Caco-2 (cell line): ENCODE data around the gene FNBP1. TPM values are rescaled to one million over a fixed set of nuclear protein-coding genes. Genes with fewer than 3 reads are reported as not detected.

Experiments
- BruUV-seq: library from RNA; stranded (reverse); fragments of 400-500 nt; replicated peaks from 2 replicates; lab custom pipeline; 2021; lab: Mats Ljungman, UMichigan
- CTCF ChIA-PET: fragments of 300-600 bp; sonication (Branson Sonifier 250); formaldehyde crosslinking; loops from one replicate; lab custom pipeline; 2022; ENCODE audit warnings: antibody characterized with exemption; lab: Charles Lee
- POLR2A ChIA-PET: fragments of 300-600 bp; sonication (Branson Sonifier 250); formaldehyde crosslinking; loops from one replicate; lab custom pipeline; 2022; ENCODE audit warnings: antibody characterized with exemption; lab: Charles Lee
- DNase-seq, 2 experiments: peaks; one replicate each; pipeline versions ENCODE4 v3.0.0 to v3.0.0-alpha.2; 2020 to 2022
- H3K27me3 ChIP-seq: replicated peaks from 2 replicates; pipeline ENCODE4 v1.6.0; 2011; ENCODE audit warnings: low read length; ENCODE audit not compliant: control insufficient read depth, insufficient read depth
- H3K36me3 ChIP-seq: 2 replicates; pipeline ENCODE4 v1.5.1; 2011; ENCODE audit warnings: low read length; ENCODE audit not compliant: control insufficient read depth, insufficient read depth
- H3K4me1 ChIP-seq: fragments of 250-450 bp; sonication (Bioruptor Pico); 2 replicates; pipeline ENCODE4 v1.5.1; 2020; ENCODE audit warnings: mild to moderate bottlenecking
- H3K4me3 ChIP-seq: 2 replicates; pipeline ENCODE4 v1.5.1; 2011; ENCODE audit warnings: low read depth, mild to moderate bottlenecking, control low read depth, low read length
- H3K9me3 ChIP-seq: fragments of 250-450 bp; sonication (Bioruptor Pico); 2 replicates; pipeline ENCODE4 v1.5.1; 2020; ENCODE audit warnings: mild to moderate bottlenecking, moderate library complexity
- H3K27ac Mint-ChIP-seq: one replicate; pipeline ENCODE4 v1.8.0; 2022; ENCODE audit warnings: mixed read lengths; ENCODE audit not compliant: unreplicated experiment
- H3K27me3 Mint-ChIP-seq: one replicate; pipeline ENCODE4 v1.8.0; 2022; ENCODE audit warnings: mixed read lengths; ENCODE audit not compliant: insufficient read depth, unreplicated experiment
- H3K36me3 Mint-ChIP-seq: one replicate; pipeline ENCODE4 v1.8.0; 2022; ENCODE audit warnings: mild to moderate bottlenecking, mixed read lengths; ENCODE audit not compliant: insufficient read depth, unreplicated experiment
- H3K4me1 Mint-ChIP-seq: one replicate; pipeline ENCODE4 v1.8.0; 2022; ENCODE audit warnings: low read depth, mixed read lengths; ENCODE audit not compliant: unreplicated experiment
- H3K4me3 Mint-ChIP-seq: one replicate; pipeline ENCODE4 v1.8.0; 2022; ENCODE audit warnings: mild to moderate bottlenecking, moderate library complexity, mixed read lengths; ENCODE audit not compliant: unreplicated experiment
- H3K9me3 Mint-ChIP-seq: one replicate; pipeline ENCODE4 v1.8.0; 2022; ENCODE audit warnings: mixed read lengths; ENCODE audit not compliant: unreplicated experiment
- intact Hi-C: fragments of 100-400 bp; cut with micrococcal nuclease; formaldehyde crosslinking; loops from one replicate; pipeline ENCODE4 v1.10.0; 2022; ENCODE audit not compliant: unreplicated experiment
- total RNA-seq: library from RNA; stranded (reverse); gene quantifications from 2 replicates; pipeline ENCODE4 v1.2.3, GENCODE V29; 2022
- TF ChIP-seq, protein P1 (sequence below), 2 experiments: fragments of 200-600 bp in 1 of 2; IDR thresholded peaks; 1 replicate in 1 of 2; 2 replicates in 1 of 2; pipeline versions ENCODE4 v1.5.1 to v1.8.0; 2011 to 2022; ENCODE audit warnings: antibody characterized with exemption in 1 of 2, control low read depth in 1 of 2, inconsistent platforms in 1 of 2, low read depth in 1 of 2, low read length in 1 of 2, mild to moderate bottlenecking in 1 of 2, moderate library complexity in 1 of 2; ENCODE audit not compliant: insufficient read depth in 1 of 2, severe bottlenecking in 1 of 2, unreplicated experiment in 1 of 2

Gene FNBP1
- total RNA-seq, 1 experiment from 2014 or later = 33.2 TPM

DNA sequence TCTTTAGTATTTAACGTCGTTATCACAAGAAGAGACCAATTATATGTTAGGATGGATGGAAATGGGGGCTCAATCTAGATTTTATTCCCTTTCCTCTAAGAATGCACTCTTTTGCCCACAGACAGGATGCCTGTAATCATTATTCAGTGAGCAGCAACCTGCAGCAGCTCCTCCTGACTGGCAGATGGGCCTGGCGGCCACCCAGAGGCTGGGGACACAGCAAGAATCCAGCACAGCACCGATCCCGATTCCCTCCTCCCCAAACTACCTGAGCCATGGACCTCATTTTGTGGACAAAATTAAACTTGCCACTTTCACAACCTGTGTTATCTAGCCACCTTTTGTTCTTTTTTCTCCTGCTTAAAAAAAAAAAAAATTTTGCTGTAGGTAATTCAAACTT is 106.8 kb downstream of the FNBP1 start:
- Histone ChIP-seq H3K4me3 (no peak overlapping the region), H3K9me3 (peaks cover 2% of the 10 kb centered on the region; the same call in 1 of the 2 replicates), H3K27me3 (no peaks in the 10 kb centered on the region), H3K36me3 (no peaks in the 10 kb centered on the region), H3K4me1 (no peaks in the 10 kb centered on the region)
- CTCF ChIA-PET = interaction anchor here (0.9 kb wide), 1 partner anchor 137 kb away, joined by 3 read pairs; no protein-coding TSS in a partner anchor
- Mint-ChIP-seq H3K4me1 (peaks cover 8% of the 10 kb centered on the region), H3K36me3 (no peaks in the 10 kb centered on the region), H3K27ac (no peak overlapping the region), H3K4me3 (no peak overlapping the region), H3K27me3 (no peaks in the 10 kb centered on the region), H3K9me3 (no peaks in the 10 kb centered on the region)
- BruUV-seq = no TSS peak
- TF ChIP-seq, protein P1, sequence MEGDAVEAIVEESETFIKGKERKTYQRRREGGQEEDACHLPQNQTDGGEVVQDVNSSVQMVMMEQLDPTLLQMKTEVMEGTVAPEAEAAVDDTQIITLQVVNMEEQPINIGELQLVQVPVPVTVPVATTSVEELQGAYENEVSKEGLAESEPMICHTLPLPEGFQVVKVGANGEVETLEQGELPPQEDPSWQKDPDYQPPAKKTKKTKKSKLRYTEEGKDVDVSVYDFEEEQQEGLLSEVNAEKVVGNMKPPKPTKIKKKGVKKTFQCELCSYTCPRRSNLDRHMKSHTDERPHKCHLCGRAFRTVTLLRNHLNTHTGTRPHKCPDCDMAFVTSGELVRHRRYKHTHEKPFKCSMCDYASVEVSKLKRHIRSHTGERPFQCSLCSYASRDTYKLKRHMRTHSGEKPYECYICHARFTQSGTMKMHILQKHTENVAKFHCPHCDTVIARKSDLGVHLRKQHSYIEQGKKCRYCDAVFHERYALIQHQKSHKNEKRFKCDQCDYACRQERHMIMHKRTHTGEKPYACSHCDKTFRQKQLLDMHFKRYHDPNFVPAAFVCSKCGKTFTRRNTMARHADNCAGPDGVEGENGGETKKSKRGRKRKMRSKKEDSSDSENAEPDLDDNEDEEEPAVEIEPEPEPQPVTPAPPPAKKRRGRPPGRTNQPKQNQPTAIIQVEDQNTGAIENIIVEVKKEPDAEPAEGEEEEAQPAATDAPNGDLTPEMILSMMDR (IDR thresholded peaks at IDR 0.05; ENCODE audit: insufficient read depth in 1 of 2, low read depth in 1 of 2, low read length in 1 of 2, severe bottlenecking in 1 of 2, unreplicated experiment in 1 of 2) = no peak
- DNase-seq = no peak
- POLR2A ChIA-PET = no interaction called here
- intact Hi-C loops = no loop called here

DNA sequence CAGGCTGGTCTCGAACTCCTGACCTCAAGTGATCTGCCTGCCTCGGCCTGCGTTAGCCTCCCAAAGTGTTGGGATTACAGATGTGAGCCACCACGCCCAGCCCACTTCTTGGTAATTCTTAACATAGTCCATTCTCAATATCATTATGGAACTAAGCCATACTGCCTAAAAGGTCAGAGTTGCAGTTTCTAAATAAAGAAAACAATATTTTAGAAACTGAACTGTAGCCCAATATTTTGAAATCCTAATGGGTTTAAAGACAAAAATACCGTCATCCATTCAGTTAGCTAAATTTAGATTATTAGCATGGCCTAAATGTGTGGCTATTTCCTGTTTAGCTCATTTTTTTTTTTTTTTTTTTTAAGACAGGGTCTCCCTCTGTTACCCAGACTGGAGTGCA is 108.2 kb downstream of the FNBP1 start:
- intact Hi-C loops = no loop called here
- ChIA-PET POLR2A (no interaction called here), CTCF (no interaction called here)
- Mint-ChIP-seq H3K36me3 (no peaks in the 10 kb centered on the region), H3K4me3 (no peak overlapping the region), H3K27me3 (no peaks in the 10 kb centered on the region), H3K9me3 (no peaks in the 10 kb centered on the region), H3K4me1 (peaks cover 8% of the 10 kb centered on the region), H3K27ac (no peak overlapping the region)
- TF ChIP-seq, protein P1 (IDR thresholded peaks at IDR 0.05; ENCODE audit: insufficient read depth in 1 of 2, low read depth in 1 of 2, low read length in 1 of 2, severe bottlenecking in 1 of 2, unreplicated experiment in 1 of 2) = no peak
- no peak for DNase-seq
- Histone ChIP-seq H3K27me3 (no peaks in the 10 kb centered on the region), H3K4me1 (no peaks in the 10 kb centered on the region), H3K9me3 (no peaks in the 10 kb centered on the region), H3K4me3 (no peak overlapping the region), H3K36me3 (no peaks in the 10 kb centered on the region)
- no TSS peak for BruUV-seq

DNA sequence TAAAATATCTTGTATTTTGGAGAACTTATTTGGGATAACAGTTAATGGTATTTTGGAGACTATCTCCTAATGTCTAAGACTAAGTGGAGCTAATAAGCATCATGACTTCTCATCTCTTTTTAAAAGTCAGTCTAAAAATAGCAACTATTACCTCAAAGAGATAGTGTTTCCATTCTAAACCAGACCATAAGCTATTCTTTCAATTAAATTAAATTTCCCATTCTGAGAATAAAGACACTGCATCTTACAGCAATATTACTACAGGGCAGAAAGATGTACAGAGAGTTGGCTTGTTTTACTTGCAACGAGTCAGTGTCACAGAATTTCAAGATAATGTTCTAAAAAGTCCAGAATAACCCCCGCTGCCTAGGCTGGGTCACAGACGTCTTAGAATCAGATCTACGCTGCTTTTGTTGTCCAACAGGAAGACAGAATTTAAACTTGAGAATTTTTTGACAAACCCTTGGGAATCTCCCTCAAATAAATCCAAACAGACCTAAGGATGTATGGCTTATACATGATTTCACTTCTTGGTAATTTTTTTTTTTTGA is 108.9 kb downstream of the FNBP1 start:
- CTCF ChIA-PET = no interaction called here
- peaks cover 8% of the 10 kb centered on the region for H3K4me1 Mint-ChIP-seq

More for the DNA sequence above, 108.9 kb downstream of the FNBP1 start:
- TF ChIP-seq, protein P1 (IDR thresholded peaks at IDR 0.05; ENCODE audit: insufficient read depth in 1 of 2, low read depth in 1 of 2, low read length in 1 of 2, severe bottlenecking in 1 of 2, unreplicated experiment in 1 of 2) = no peak
- no peak overlapping the region for H3K27ac Mint-ChIP-seq
- no peak overlapping the region for H3K4me3 Mint-ChIP-seq
- no TSS peak for BruUV-seq
- Histone ChIP-seq H3K4me1 (no peaks in the 10 kb centered on the region), H3K9me3 (no peaks in the 10 kb centered on the region), H3K36me3 (no peaks in the 10 kb centered on the region), H3K4me3 (no peak overlapping the region), H3K27me3 (no peaks in the 10 kb centered on the region)
- H3K9me3 Mint-ChIP-seq = no peaks in the 10 kb centered on the region
- H3K36me3 Mint-ChIP-seq = no peaks in the 10 kb centered on the region
- H3K27me3 Mint-ChIP-seq = no peaks in the 10 kb centered on the region
- DNase-seq = no peak
- intact Hi-C loops = no loop called here
- POLR2A ChIA-PET = no interaction called here
